GM21723 (cell line): Measurements from ENCODE around the gene NOC2L.

Experiments used
- ATAC-seq: cut with Tn5 transposase; IDR thresholded peaks from one replicate; pipeline ENCODE4 v1.9.1; 2021; ENCODE audit warnings: mild to moderate bottlenecking, moderate library complexity; ENCODE audit not compliant: unreplicated experiment

Gene NOC2L

GRCh38 chr1:944341-945325 is 14.4 kb downstream of the NOC2L start:
- no peak for ATAC-seq

DNA sequence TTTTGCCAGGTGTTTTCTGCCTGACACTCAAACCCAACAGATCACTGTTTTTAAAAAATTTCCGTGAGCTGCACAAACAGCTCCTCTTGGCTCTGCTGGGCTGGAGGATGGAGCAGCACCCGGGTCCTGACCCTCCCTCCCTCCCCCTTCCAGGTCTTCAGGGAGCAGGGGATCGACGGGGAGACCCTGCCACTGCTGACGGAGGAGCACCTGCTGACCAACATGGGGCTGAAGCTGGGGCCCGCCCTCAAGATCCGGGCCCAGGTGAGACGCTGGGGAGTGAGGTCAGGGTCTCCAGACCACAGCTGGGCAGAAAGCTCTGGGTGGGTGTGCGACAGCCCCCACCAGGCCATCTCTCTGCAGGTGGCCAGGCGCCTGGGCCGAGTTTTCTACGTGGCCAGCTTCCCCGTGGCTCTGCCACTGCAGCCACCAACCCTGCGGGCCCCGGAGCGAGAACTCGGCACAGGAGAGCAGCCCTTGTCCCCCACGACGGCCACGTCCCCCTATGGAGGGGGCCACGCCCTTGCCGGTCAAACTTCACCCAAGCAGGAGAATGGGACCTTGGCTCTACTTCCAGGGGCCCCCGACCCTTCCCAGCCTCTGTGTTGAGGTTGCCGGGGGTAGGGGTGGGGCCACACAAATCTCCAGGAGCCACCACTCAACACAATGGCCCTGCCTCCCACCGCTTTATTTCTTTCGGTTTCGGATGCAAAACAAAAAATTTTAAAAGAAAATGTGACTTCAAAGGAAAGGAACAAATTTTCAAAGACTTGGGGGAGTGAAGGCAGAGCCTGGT is 15.3 kb downstream of the NOC2L start:
- no peak for ATAC-seq

DNA sequence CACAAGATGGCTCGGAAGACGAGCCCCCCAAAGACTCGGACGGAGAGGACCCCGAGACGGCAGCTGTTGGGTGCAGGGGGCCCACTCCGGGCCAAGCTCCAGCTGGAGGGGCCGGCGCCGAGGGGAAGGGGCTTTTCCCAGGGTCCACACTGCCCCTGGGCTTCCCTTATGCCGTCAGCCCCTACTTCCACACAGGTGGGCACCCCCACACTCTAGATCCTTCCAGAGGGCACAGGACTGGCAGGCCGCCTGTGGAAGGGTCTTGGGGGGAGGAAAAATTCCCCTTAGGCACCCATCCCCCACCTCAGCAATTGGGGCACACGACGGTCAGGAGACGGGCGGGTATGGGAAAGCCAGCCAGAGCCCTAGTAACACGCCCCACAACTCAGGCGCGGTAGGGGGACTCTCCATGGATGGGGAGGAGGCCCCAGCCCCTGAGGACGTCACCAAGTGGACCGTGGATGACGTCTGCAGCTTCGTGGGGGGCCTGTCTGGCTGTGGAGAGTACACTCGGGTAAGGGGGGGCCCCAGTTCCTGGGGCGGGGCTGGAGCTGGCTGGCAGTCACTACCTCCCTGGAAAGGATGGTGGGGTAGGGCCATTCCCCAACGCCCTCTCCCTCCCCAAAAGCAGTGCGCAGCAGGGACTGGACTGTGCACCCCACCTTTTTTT is 16.1 kb downstream of the NOC2L start:
- ATAC-seq, result no peak

DNA sequence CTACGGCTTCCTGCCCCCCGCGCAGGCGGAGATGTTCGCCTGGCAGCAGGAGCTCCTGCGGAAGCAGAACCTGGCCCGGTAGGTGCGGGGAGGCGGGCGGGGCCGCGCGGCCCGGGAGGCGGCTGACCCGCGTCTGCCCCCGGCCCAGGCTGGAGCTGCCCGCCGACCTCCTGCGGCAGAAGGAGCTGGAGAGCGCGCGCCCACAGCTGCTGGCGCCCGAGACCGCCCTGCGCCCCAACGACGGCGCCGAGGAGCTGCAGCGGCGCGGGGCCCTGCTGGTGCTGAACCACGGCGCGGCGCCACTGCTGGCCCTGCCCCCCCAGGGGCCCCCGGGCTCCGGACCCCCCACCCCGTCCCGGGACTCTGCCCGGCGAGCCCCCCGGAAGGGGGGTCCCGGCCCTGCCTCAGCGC is 16.6 kb downstream of the NOC2L start:
- ATAC-seq, result no peak

DNA sequence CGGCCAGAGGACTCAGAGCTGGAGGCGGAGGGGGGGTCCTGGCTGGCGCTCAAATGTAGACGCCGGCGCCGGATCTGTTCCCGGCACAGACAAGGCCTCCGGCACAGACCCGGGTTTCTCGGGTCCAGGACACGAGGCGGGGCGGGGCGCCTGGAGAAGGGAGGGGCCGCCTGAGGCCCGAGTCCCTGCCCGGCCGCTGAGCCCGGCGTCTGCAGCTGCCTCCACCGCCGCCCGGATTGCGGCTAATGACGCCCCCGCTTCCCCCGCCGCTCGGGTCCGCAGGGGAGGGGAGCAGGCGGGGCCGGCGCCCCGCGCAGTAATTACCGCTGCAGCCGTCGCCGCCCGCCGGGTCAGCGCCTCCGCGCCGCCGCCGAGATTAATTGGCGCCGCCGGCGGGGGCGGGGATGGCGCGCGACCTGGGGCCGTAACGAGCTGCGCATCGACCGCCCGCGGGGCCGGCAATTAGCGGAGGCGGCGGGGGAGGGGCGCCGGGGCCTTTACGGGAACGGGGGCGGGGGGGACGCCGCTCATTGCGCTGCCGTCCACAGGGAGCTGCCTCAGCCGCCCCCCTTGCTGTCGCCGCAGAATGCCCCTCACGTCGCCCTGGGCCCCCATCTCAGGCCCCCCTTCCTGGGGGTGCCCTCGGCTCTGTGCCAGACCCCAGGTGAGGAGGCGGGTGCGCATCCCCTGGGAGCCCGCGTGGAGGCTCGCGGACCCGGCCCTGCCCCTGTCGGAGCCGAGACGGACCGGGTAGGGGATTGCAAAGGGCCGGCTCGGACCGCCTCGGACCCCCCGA is 17.3 kb downstream of the NOC2L start:
- ATAC-seq, result no peak

GRCh38 chr1:941015-941587 is 18.0 kb downstream of the NOC2L start:
- no peak for ATAC-seq

DNA sequence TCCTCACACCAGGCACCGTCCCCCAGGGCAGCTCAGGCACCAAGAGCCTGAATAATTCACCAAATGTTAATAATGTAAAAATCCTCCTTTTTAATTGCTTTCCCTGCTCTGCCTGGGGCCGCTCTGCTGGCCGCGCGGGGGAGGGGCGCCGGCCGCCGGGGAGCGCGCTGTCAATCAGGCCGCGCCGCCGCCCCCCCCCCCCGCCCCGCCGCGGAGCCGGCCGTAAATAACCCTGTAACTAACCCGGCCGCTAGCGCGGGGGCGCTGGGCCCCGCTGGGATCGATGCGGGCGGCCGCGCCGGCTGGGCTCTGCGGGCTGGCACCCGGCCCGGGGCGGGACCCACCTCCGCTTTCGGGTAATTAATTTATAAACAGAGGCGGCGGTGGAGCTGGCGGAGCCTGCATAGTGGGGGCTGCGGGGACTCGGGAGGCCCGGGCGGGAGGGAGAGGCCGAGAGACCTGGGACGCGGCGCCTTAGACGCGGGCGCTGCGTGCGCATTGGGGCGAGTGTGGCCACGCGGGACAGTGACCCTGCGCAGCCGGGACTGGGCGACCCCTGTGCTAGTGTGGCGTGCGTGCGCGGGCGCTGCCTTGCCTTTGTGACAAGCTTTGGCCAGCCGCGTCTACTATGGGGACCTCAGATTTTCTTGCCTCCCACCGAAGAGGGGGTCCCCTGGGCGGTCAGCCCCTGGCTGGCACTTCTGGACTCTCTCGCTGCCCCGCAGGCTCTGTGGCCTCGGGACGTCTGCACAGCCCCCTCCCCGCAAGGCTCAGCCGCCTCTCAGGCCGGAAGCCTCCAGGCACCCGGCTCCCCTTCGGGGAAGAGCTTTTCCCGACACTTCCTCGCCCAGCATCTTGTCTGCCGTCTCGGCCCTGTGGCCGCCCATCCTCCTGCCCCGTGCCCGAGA is 18.7 kb downstream of the NOC2L start:
- no peak for ATAC-seq

DNA sequence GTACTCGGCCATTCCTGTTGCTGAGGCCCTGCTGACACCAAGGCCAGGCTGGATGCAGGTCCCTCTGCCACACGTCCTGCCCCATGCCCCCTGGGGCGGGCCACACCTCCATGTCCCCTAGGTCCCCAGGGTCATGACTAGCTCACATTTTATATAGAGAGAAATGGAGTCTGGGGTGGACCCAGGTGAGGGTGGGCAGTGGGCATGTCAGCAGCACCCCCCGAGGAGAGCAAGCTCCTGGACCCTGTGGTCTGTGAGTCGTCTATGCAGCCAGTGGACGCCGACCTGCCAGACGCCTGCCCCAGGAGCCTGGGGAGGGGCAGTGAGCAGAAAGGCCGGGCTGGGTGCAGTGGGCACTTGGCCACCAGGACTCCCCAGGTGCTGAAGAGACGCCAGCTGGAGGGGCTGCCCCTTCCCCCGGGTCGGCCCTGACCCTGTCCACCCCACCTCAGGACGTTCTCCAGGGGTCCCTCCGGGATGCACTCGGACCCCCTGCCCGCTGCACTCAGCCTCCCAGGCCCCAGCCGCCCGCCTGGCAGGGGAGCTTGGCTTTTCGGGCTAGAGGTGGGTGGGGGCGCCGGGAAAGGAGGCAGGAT is 19.4 kb downstream of the NOC2L start:
- no peak for ATAC-seq

- ATAC-seq, result no peak
These were observed 20.2 kb downstream of the NOC2L start for GRCh38 chr1:938711-939489.

DNA sequence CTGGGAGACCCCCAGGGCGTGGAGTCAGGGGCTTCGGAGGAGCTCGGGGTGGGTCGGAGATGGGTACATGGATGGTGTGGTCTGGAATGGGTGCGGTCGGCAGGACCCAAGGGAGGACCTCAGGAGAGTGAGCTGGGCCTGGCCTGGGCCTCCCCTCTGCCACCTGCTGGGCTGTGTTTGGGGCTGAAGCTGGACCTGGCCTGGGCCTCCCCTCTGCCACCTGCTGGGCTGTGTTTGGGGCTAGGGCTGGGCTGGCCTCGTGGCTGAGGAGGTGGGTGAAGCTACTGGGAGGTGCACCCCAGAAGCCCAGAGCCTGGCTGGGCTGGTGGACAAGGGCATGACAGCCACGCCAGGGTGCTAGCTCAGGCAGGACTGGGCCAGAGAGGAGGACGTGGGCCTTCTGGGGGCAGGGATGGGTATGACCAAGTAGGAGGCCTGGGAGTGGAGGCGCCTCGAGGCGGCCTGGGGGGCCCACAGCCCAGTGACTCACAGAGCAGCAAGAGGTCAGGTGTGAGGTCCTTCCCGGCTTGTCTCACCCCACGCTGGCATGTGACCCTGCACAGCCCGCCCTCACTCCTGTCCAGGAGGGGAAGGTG is 20.9 kb downstream of the NOC2L start:
- ATAC-seq, result no peak

- no peak for ATAC-seq
These were observed 21.5 kb downstream of the NOC2L start for GRCh38 chr1:937521-937920.

- ATAC-seq, result no peak
These were observed 22.4 kb downstream of the NOC2L start for GRCh38 chr1:936348-937264.

DNA sequence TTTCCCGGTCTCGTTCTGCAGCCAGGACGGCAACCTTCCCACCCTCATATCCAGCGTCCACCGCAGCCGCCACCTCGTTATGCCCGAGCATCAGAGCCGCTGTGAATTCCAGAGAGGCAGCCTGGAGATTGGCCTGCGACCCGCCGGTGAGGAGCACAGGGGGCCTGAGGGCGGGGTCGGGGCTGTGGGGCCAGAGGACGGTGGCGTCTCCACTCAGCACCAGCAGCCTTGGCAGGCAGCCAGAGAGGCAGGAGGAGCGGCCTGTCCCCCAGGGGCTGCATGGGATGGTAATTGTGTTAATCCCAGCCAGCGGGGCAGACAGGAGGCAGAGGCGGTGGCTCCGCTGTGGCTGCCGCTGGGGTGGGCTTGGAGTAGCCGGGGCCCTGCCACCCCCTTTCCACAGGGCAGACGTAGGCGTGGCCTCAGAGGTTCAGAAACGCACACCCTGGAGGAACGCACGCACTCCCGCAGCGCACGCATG is 23.3 kb downstream of the NOC2L start:
- no peak for ATAC-seq

GRCh38 chr1:934991-935750 is 23.9 kb downstream of the NOC2L start:
- ATAC-seq, result no peak

GRCh38 chr1:933603-933940 is 25.5 kb downstream of the NOC2L start:
- ATAC-seq, result no peak
